Fibroblast of skin of left quadriceps (primary cell): ENCODE data around the gene MAPT.
"Not testable (repeated sequence)": the region's sequence is repeated elsewhere in the genome, so short reads cannot be mapped to it uniquely, and the experiment has no call there.

Experiments used
- DNase-seq, 2 experiments: peaks; one replicate each; pipeline ENCODE4 v3.0.0-alpha.2; 2013; ENCODE audit warnings: low read depth in 2 of 2

The MAPT gene

DNA sequence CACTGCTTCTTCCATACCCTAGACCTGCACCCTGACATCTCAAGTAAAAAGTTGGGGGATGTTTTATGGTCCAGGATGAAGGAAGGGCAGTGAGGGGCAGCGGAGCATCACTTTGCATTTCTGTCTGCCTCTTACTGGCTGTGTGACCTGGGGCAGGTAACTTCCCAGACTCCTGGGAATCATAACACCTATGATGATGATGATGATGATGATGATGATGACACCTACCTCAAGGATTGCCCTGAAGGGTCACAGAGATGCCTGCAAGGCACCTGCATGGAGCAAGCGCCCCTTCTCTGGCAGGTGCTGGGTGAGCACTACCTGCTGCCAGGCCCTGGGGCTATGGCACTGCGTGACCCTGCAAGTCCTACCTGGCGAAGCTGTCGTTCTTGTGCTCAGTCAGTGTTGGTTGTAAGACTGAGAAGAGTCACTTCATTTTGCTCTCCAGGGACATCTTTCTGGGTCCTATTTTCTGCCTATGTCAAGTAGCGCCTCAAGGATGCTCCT, 58.5 kb downstream of the MAPT start:
- DNase-seq = no peak

DNA sequence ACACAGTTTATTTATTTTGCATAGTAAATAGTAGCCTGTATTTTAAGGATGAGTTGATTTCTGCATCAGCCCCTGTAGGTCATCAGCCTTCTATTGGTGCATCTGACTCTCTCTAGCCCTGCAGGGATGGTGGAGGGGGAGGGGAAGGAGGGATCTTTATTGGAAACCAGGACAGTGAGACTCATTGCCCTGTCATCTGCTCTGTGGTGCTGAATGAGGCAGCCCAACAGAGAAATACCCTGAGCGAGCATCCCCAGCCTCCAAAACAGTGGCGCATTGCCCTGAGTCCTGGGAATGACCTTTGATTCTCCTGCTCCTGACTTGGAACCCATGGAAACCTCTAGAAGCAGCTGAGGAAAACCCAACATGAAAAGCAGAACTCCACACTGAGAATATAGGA, 59.2 kb downstream of the MAPT start:
- no peak for DNase-seq

DNA sequence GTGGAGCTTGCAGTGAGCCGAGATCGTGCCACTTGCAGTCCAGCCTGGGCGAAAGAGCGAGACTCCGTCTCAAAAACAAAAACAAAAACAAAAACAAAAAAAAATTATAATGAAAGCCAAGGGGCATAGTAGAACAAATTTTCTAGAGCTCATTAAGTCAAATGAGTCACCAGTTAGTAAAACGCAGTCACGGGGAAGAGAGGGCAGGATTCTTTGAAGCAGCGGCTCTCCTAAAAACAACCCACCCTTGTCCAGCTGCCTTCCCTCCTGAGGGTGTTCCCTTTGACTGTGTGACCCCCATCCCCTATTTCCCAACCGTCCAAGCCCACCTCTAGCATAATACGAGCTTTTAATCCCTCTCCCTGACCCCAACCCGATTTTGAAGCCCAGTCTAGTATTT, 60.6 kb downstream of the MAPT start:
- DNase-seq = no peak

DNA sequence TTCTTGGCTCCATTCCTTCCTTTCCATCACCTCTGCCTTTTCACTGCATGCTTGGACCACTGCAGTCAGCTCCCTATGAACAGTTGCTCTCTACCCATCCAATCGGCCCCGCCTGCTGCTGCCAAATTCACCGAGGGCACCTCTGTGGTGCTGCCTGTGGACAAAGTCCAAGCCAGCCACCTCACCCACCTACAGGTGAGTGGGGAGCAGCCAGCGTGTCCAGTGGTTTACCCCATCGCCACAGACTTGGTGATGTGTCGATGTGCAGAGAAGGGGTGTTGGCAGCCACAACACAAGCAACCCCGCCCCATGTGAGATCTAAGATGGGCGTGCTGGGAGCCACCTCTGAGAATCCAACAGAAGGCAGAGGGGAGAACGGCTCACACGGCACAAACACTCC, 61.0 kb downstream of the MAPT start:
- no peak for DNase-seq

GRCh38 chr17:45956090-45956489, 61.7 kb downstream of the MAPT start:
- no peak for DNase-seq

- DNase-seq = not testable (repeated sequence)
Measured at GRCh38 chr17:45956746-45957145, 62.4 kb downstream of the MAPT start.

DNA sequence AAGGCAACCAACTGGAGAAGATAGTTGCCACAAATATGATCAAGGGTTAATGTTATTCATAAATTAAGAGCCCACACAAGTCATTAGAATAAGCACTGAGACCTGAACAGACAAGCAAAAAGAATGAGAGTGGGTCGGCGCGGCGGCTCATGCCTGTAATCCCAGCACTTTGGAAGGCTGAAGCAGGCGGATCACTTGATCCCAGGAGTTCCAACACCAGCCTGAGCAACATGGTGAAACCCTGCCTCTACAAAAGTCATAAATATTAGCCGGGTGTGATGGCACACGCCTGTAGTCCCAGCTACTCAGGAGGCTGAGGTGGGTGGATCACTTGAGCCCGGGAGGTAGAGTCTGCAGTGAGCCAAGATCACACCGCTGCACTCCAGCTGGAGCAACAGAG, 64.0 kb downstream of the MAPT start:
- DNase-seq = no peak

DNA sequence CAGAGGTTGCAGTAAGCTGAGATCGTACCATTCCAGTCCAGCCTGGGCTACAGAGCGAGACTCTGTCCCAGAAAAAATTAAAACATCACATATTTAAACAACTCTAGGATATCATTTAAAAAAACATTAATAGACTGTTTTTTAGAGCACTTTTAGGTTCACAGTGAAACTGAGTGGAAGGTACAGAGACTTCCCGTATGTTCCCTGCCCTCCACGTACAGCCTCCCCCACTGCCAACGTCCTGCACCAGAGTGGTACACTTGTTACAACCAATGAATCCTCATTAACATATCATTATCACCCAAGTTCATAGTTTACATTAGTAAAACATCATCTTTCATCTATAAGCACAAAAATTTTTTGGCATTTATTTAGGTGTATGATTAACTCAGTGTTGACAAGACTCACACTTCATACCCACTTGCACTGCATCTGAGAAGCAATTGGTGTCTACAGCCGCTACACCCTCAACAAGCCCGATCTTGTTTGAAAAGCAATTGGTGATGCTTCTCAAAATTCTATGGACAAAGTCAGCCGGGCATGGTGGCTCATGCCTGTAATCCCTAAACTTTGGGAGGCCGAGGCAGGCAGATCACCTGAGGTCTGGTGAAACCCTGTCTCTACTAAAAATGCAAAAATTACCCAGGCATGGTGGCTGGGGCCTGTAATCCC, 64.8 kb downstream of the MAPT start:
- DNase-seq = no peak

DNA sequence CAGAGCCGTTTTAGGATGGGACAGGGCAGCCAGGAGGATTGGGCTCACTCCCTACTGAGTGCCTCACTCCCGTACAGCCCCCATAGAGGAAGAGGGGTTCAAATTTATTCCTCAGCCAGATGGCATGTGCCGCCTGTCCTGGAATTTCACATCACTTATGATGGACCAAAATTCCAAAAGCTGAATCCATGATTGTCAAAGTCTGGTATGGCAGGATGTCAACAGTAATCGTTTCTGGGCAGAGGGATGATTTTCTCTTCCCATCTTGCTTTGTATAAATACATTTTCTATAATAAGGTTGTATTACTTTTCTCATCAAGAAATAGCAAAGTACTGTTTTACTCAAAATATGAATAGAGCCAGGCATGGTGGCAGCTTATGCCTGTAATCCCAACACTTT, 66.0 kb downstream of the MAPT start:
- no peak for DNase-seq

DNA sequence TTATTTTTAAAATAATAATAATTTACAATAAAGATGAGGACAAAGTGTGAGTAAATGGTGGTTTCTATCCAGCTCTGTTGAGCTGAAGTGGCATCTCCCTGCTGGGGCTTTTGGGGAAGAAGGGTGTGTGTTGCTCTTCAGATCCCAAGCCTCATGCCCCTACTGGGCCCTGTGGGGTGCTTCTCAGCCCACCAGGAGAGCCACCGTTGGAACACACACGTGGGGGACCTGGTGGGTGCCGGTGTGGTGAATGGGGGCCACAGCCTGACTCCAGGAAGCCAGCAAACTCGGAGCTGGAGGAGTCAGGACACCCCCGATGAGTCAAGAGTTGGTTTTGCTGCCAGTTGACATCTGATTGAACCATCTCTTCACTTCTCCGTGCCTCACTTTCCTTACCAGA, 66.9 kb downstream of the MAPT start:
- no peak for DNase-seq

GRCh38 chr17:45962221-45962972, 68.0 kb downstream of the MAPT start:
- DNase-seq = no peak

DNA sequence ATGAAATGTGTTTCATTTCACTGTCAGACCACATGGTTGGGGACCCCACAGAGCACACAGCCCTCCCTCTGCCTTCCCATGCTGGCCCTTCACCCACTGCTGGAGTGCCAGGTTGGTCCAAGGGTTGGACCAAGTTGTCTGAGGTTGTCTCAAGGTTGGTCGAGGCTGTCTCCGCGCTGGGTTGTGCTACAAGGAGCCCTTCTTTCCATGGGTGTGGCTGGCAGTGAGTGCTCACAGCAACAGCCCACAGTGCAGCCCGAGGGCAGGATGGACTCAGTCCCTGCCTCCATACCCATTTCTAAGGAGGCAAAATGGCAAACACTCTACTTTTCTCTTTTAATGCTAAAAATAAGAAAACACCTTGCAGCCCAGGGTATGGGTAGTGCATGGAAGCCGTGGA, 68.9 kb downstream of the MAPT start:
- DNase-seq = no peak

- no peak for DNase-seq
Measured at GRCh38 chr17:45963889-45964288, 69.5 kb downstream of the MAPT start.

- DNase-seq = no peak
Measured at GRCh38 chr17:45964634-45965033, 70.3 kb downstream of the MAPT start.

GRCh38 chr17:45965812-45966211, 71.5 kb downstream of the MAPT start:
- no peak for DNase-seq

GRCh38 chr17:45966606-45967280, 72.4 kb downstream of the MAPT start:
- DNase-seq = no peak

- DNase-seq = no peak
Measured at GRCh38 chr17:45967378-45967777, 73.0 kb downstream of the MAPT start.

GRCh38 chr17:45968732-45969131, 74.4 kb downstream of the MAPT start:
- no peak for DNase-seq

GRCh38 chr17:45969726-45970125, 75.4 kb downstream of the MAPT start:
- no peak for DNase-seq

GRCh38 chr17:45970659-45971058, 76.3 kb downstream of the MAPT start:
- no peak for DNase-seq

GRCh38 chr17:45971698-45972141, 77.4 kb downstream of the MAPT start:
- DNase-seq = no peak

- no peak for DNase-seq
Measured at GRCh38 chr17:45972531-45972930, 78.2 kb downstream of the MAPT start.
